Endodermal cell (in vitro differentiated cells): ENCODE measurements around the gene CPNE6. TPM values are rescaled to one million over a fixed set of nuclear protein-coding genes. Genes with fewer than 3 reads are reported as not detected.

Source experiments
- DNase-seq: peaks from one replicate; pipeline ENCODE4 v3.0.0-alpha.2; 2017
- H3K27ac ChIP-seq: 2 replicates; pipeline ENCODE4 v1.5.1; 2013; ENCODE audit warnings: mild to moderate bottlenecking, low read depth, low read length, moderate library complexity
- H3K27me3 ChIP-seq: 2 replicates; pipeline ENCODE4 v1.6.1; 2013; ENCODE audit warnings: mild to moderate bottlenecking, low read length, moderate library complexity; ENCODE audit not compliant: insufficient read depth, control insufficient read depth, poor library complexity, severe bottlenecking
- H3K36me3 ChIP-seq: 2 replicates; pipeline ENCODE4 v1.7.0; 2013; ENCODE audit warnings: mild to moderate bottlenecking, low read length, moderate library complexity; ENCODE audit not compliant: control insufficient read depth, insufficient read depth
- H3K4me1 ChIP-seq: one replicate; pipeline ENCODE4 v1.7.0; 2013; ENCODE audit warnings: low read length; ENCODE audit not compliant: control insufficient read depth, insufficient read depth
- H3K4me3 ChIP-seq: 2 replicates; pipeline ENCODE4 v1.5.1; 2013; ENCODE audit warnings: mild to moderate bottlenecking, low read length, moderate library complexity
- H3K9ac ChIP-seq: 2 replicates; pipeline ENCODE4 v1.6.1; 2013; ENCODE audit warnings: mild to moderate bottlenecking, low read length, moderate library complexity; ENCODE audit not compliant: poor library complexity, severe bottlenecking; ENCODE audit errors: extremely low read depth
- H3K9me3 ChIP-seq: 2 replicates; pipeline ENCODE4 v1.6.1; 2013; ENCODE audit warnings: mild to moderate bottlenecking, low read length, moderate library complexity; ENCODE audit not compliant: control insufficient read depth
- H3K27ac Mint-ChIP-seq: 2 replicates; pipeline ENCODE4 v1.8.0; 2020; ENCODE audit warnings: mixed read lengths
- H3K27me3 Mint-ChIP-seq: 2 replicates; pipeline ENCODE4 v1.8.0; 2021; ENCODE audit warnings: mild to moderate bottlenecking, mixed read lengths; ENCODE audit not compliant: insufficient read depth
- H3K36me3 Mint-ChIP-seq: 2 replicates; pipeline ENCODE4 v1.8.0; 2020; ENCODE audit warnings: low read depth, mixed read lengths
- H3K4me1 Mint-ChIP-seq: 2 replicates; pipeline ENCODE4 v1.8.0; 2020; ENCODE audit warnings: mixed read lengths
- H3K4me3 Mint-ChIP-seq: 2 replicates; pipeline ENCODE4 v1.8.0; 2020; ENCODE audit warnings: mild to moderate bottlenecking, moderate library complexity, mixed read lengths
- H3K9me3 Mint-ChIP-seq: 2 replicates; pipeline ENCODE4 v1.8.0; 2020; ENCODE audit warnings: mild to moderate bottlenecking, mixed read lengths
- CTCF ChIP-seq: fragments of 200-600 bp; sonication (generic); conservative IDR thresholded peaks from 2 replicates; pipeline ENCODE4 v1.5.0; 2021; ENCODE audit warnings: antibody characterized with exemption, mild to moderate bottlenecking
- WGBS, 2 experiments: methylation state at CpG; one replicate each; pipeline versions ENCODE4 v1.1.5 to v1.1.7; 2013; ENCODE audit warnings: missing lambda C conversion rate in 2 of 2, mixed read lengths in 1 of 2; ENCODE audit not compliant: insufficient coverage in 1 of 2, insufficient read length in 1 of 2; 5-methylcytosine and 5-hydroxymethylcytosine counted together
- total RNA-seq, 2 donors: library from RNA; stranded (reverse); fragmentation: NEBNext Ultra II Directional in 1 of 2; extraction: Animal tissue kit (Norgen Biotek cat#: 25700) in 1 of 2; gene quantifications; 2 replicates in 1 of 2; 3 replicates in 1 of 2; pipeline ENCODE4 v1.2.1, GENCODE V29; 2021

Gene CPNE6
- total RNA-seq, 2 donors from 2014 or later = not detected

- no peak overlapping the region for H3K27ac Mint-ChIP-seq
- no peak overlapping the region for H3K4me3 Mint-ChIP-seq
- no peaks in the 10 kb centered on the region for H3K27me3 Mint-ChIP-seq
- H3K27me3 ChIP-seq = no peaks in the 10 kb centered on the region
- no peaks in the 10 kb centered on the region for H3K4me1 Mint-ChIP-seq
- WGBS, 2 experiments = 90 to 100% methylated on average over 8 to 12 of the region's 12 CpGs
- no peak overlapping the region for H3K9ac ChIP-seq
- TF ChIP-seq CTCF = no peak
- no peaks in the 10 kb centered on the region for H3K36me3 ChIP-seq
- no peaks in the 10 kb centered on the region for H3K4me1 ChIP-seq
- H3K36me3 Mint-ChIP-seq = no peaks in the 10 kb centered on the region
- H3K9me3 ChIP-seq = no peaks in the 10 kb centered on the region
- DNase-seq = no peak
- no peak overlapping the region for H3K4me3 ChIP-seq
- H3K27ac ChIP-seq = no peak overlapping the region
- H3K9me3 Mint-ChIP-seq = no peaks in the 10 kb centered on the region
Measured at GRCh38 chr14:24067133-24068082, 4.0 kb upstream of the CPNE6 start.

- Mint-ChIP-seq H3K36me3 (no peaks in the 10 kb centered on the region), H3K9me3 (no peaks in the 10 kb centered on the region), H3K4me1 (peaks cover 2% of the 10 kb centered on the region), H3K27me3 (no peaks in the 10 kb centered on the region), H3K27ac (no peak overlapping the region), H3K4me3 (no peak overlapping the region)
- H3K9ac ChIP-seq = no peak overlapping the region
- H3K4me1 ChIP-seq = peaks cover under 1% of the 10 kb centered on the region
- DNase-seq = no peak
- TF ChIP-seq CTCF = no peak
- no peaks in the 10 kb centered on the region for H3K27me3 ChIP-seq
- H3K9me3 ChIP-seq = no peaks in the 10 kb centered on the region
- 88 to 92% methylated on average over 8 to 10 of the region's 10 CpGs for WGBS, 2 experiments
- H3K27ac ChIP-seq = no peak overlapping the region
- no peaks in the 10 kb centered on the region for H3K36me3 ChIP-seq
- no peak overlapping the region for H3K4me3 ChIP-seq
Measured at GRCh38 chr14:24068711-24069410, 2.5 kb upstream of the CPNE6 start.

- H3K9me3 ChIP-seq = no peaks in the 10 kb centered on the region
- peaks cover 5% of the 10 kb centered on the region for H3K4me1 ChIP-seq
- no peaks in the 10 kb centered on the region for H3K36me3 ChIP-seq
- WGBS, 2 experiments = 88% methylated on average over 6 of the region's 6 CpGs; no CpG with 5 or more reads in 1 of the 2 experiments
- H3K4me3 ChIP-seq = no peak overlapping the region
- no peak overlapping the region for H3K9ac ChIP-seq
- no peaks in the 10 kb centered on the region for H3K36me3 Mint-ChIP-seq
- H3K9me3 Mint-ChIP-seq = no peaks in the 10 kb centered on the region
- H3K27ac Mint-ChIP-seq = no peak overlapping the region
- TF ChIP-seq CTCF = no peak
- no peak for DNase-seq
- H3K27me3 ChIP-seq = no peaks in the 10 kb centered on the region
- H3K27ac ChIP-seq = no peak overlapping the region
- H3K4me1 Mint-ChIP-seq = peaks cover 2% of the 10 kb centered on the region
- H3K27me3 Mint-ChIP-seq = no peaks in the 10 kb centered on the region
- no peak overlapping the region for H3K4me3 Mint-ChIP-seq
Measured at GRCh38 chr14:24069411-24069735, 2.0 kb upstream of the CPNE6 start.
